ENCODE data around the gene PABPC4L.

- TF ChIP-seq POLR2A (IDR thresholded peaks at IDR 0.05; ENCODE audit: low read length) (no peak), GATA1 (IDR thresholded peaks at IDR 0.05; ENCODE audit: low read depth, low read length) (no peak)
Observed at GRCh38 chr4:134154097-134154496, 47.5 kb downstream of the PABPC4L start.

Data from erythroblast (primary cell).